K562 (cell line): Measurements from ENCODE around the gene ARID3A. TPM values are rescaled to one million over a fixed set of nuclear protein-coding genes. Genes with fewer than 3 reads are reported as not detected.
A peak's percentile ranks its signal among the peaks of the same experiment; 100 is the strongest.

Experiments used
- ARID1B ChIP-seq: fragments of 450-650 bp; IDR thresholded peaks from 2 replicates; pipeline ENCODE4 v1.6.1; 2016; ENCODE audit warnings: antibody characterized with exemption, mild to moderate bottlenecking, inconsistent platforms
- CHD4 ChIP-seq: fragments of 200-600 bp; sonication (generic); IDR thresholded peaks from 3 replicates; pipeline ENCODE4 v1.6.1; 2012; ENCODE audit warnings: low read depth, mild to moderate bottlenecking, mixed read lengths, low read length, inconsistent platforms; ENCODE audit not compliant: insufficient read depth, insufficient replicate concordance, poor library complexity, severe bottlenecking
- ELF2 ChIP-seq: fragments of 250-450 bp; sonication (Bioruptor Pico); IDR thresholded peaks from 2 replicates; pipeline ENCODE4 v1.5.0; 2021; ENCODE audit warnings: mild to moderate bottlenecking
- GTF2F1 ChIP-seq: IDR thresholded peaks from 2 replicates; pipeline ENCODE4 v1.6.1; 2011; ENCODE audit warnings: low read depth, low read length, improper control_type of control experiment
- MTA3 ChIP-seq: fragments of 450-650 bp; formaldehyde crosslinking; IDR thresholded peaks from 2 replicates; pipeline ENCODE4 v1.6.1; 2017; ENCODE audit warnings: mild to moderate bottlenecking, borderline replicate concordance
- NRF1 ChIP-seq, 2 experiments: fragments of 450-650 bp; IDR thresholded peaks in 1 of 2; conservative IDR thresholded peaks in 1 of 2; 2 replicates each; pipeline ENCODE4 v1.6.1; 2014; ENCODE audit warnings: mild to moderate bottlenecking in 2 of 2
- RBFOX2 ChIP-seq: fragments of 200-400 bp; formaldehyde crosslinking; IDR thresholded peaks from 2 replicates; pipeline ENCODE4 v1.6.1; 2017; ENCODE audit warnings: low read depth, mild to moderate bottlenecking, low read length, moderate library complexity
- RBM17 ChIP-seq: fragments of 200-400 bp; formaldehyde crosslinking; IDR thresholded peaks from 2 replicates; pipeline ENCODE4 v1.6.1; 2017; ENCODE audit warnings: low read depth, mild to moderate bottlenecking, low read length, borderline replicate concordance
- SNAPC5 ChIP-seq: fragments of 250-450 bp; sonication (Bioruptor Pico); IDR thresholded peaks from 2 replicates; pipeline ENCODE4 v1.8.0; 2021; ENCODE audit warnings: moderate library complexity, mild to moderate bottlenecking, inconsistent platforms
- SP2 ChIP-seq: IDR thresholded peaks from 2 replicates; pipeline ENCODE4 v1.6.1; 2011; ENCODE audit warnings: mild to moderate bottlenecking, low read depth, low read length, moderate library complexity; ENCODE audit not compliant: poor library complexity, severe bottlenecking; ENCODE audit errors: extremely low read depth
- ZNF23 ChIP-seq: fragments of 250-450 bp; sonication (Bioruptor Pico); IDR thresholded peaks from 2 replicates; pipeline ENCODE4 v1.4.0; 2020; ENCODE audit warnings: mild to moderate bottlenecking
- ZNF239 ChIP-seq: fragments of 250-450 bp; sonication (Bioruptor Pico); IDR thresholded peaks from 2 replicates; pipeline ENCODE4 v1.4.0; 2020; ENCODE audit warnings: mild to moderate bottlenecking
- polyA plus RNA-seq, 8 experiments: library from polyadenylated mRNA; depleted of rRNA in 4 of 8; stranded (reverse) in 5 of 8; unstranded in 3 of 8; fragments of >200 nt; fragmentation: Nextera tagmentation in 2 of 8; fragmentation: Illumina TruSeq in 1 of 8; extraction: Ambion mirVana in 2 of 8; extraction: Trizol in 1 of 8; gene quantifications; 2 replicates each; pipeline versions ENCODE4 v1.2.1 to v1.2.3, GENCODE V29; 2011 to 2014; ENCODE audit warnings: inconsistent platforms in 1 of 8, missing spikeins in 1 of 8
- total RNA-seq, 7 experiments: library from RNA; depleted of rRNA in 6 of 7; stranded (reverse); fragments of >200 nt in 6 of 7; fragmentation: Illumina TruSeq in 2 of 7; extraction: Trizol in 2 of 7; gene quantifications; 2 replicates each; pipeline versions ENCODE4 v1.2.1 to v1.2.3, GENCODE V29; 2011 to 2021; ENCODE audit warnings: low replicate concordance in 1 of 7
- TF ChIP-seq, protein P1 (sequence below): fragments of 450-650 bp; IDR thresholded peaks from 2 replicates; pipeline ENCODE4 v1.6.1; 2016; ENCODE audit warnings: mild to moderate bottlenecking, moderate library complexity
- TF ChIP-seq, protein P2 (sequence below): IDR thresholded peaks from 2 replicates; pipeline ENCODE4 v1.6.1; 2011; ENCODE audit not compliant: insufficient read length; ENCODE audit errors: extremely low read depth
- TF ChIP-seq, protein P3 (sequence below): fragments of 250-450 bp; sonication (Bioruptor Pico); IDR thresholded peaks from 2 replicates; pipeline ENCODE4 v1.5.0; 2020; ENCODE audit warnings: mild to moderate bottlenecking

ARID3A gene
- total and polyA plus RNA-seq, 9 of the 15 experiments (the other 6 are each of a cell fraction or from before 2014, with no cell fraction given): 1.4 to 118 (median 31.2) TPM

DNA sequence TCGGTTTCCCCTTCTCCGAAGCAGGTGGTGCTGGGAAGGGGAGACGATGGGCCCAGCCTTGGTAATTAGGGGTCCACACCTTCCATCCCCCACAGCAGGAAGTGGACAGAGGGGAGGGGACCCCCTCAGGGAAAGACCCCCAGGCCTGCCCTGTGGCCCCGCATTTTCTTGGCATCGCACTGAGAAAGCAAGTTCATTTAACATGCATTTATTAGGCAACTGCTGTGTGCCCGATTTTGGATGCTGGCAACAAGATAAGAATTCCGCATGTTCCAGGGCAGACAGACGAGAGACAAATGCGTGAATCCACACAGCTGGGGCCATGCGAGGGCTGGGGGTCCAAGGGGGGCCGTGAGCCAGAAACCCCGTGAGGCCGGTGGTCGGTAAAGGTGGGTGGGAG lies 28.4 kb downstream of the ARID3A start (continued):
- TF ChIP-seq, protein P1, sequence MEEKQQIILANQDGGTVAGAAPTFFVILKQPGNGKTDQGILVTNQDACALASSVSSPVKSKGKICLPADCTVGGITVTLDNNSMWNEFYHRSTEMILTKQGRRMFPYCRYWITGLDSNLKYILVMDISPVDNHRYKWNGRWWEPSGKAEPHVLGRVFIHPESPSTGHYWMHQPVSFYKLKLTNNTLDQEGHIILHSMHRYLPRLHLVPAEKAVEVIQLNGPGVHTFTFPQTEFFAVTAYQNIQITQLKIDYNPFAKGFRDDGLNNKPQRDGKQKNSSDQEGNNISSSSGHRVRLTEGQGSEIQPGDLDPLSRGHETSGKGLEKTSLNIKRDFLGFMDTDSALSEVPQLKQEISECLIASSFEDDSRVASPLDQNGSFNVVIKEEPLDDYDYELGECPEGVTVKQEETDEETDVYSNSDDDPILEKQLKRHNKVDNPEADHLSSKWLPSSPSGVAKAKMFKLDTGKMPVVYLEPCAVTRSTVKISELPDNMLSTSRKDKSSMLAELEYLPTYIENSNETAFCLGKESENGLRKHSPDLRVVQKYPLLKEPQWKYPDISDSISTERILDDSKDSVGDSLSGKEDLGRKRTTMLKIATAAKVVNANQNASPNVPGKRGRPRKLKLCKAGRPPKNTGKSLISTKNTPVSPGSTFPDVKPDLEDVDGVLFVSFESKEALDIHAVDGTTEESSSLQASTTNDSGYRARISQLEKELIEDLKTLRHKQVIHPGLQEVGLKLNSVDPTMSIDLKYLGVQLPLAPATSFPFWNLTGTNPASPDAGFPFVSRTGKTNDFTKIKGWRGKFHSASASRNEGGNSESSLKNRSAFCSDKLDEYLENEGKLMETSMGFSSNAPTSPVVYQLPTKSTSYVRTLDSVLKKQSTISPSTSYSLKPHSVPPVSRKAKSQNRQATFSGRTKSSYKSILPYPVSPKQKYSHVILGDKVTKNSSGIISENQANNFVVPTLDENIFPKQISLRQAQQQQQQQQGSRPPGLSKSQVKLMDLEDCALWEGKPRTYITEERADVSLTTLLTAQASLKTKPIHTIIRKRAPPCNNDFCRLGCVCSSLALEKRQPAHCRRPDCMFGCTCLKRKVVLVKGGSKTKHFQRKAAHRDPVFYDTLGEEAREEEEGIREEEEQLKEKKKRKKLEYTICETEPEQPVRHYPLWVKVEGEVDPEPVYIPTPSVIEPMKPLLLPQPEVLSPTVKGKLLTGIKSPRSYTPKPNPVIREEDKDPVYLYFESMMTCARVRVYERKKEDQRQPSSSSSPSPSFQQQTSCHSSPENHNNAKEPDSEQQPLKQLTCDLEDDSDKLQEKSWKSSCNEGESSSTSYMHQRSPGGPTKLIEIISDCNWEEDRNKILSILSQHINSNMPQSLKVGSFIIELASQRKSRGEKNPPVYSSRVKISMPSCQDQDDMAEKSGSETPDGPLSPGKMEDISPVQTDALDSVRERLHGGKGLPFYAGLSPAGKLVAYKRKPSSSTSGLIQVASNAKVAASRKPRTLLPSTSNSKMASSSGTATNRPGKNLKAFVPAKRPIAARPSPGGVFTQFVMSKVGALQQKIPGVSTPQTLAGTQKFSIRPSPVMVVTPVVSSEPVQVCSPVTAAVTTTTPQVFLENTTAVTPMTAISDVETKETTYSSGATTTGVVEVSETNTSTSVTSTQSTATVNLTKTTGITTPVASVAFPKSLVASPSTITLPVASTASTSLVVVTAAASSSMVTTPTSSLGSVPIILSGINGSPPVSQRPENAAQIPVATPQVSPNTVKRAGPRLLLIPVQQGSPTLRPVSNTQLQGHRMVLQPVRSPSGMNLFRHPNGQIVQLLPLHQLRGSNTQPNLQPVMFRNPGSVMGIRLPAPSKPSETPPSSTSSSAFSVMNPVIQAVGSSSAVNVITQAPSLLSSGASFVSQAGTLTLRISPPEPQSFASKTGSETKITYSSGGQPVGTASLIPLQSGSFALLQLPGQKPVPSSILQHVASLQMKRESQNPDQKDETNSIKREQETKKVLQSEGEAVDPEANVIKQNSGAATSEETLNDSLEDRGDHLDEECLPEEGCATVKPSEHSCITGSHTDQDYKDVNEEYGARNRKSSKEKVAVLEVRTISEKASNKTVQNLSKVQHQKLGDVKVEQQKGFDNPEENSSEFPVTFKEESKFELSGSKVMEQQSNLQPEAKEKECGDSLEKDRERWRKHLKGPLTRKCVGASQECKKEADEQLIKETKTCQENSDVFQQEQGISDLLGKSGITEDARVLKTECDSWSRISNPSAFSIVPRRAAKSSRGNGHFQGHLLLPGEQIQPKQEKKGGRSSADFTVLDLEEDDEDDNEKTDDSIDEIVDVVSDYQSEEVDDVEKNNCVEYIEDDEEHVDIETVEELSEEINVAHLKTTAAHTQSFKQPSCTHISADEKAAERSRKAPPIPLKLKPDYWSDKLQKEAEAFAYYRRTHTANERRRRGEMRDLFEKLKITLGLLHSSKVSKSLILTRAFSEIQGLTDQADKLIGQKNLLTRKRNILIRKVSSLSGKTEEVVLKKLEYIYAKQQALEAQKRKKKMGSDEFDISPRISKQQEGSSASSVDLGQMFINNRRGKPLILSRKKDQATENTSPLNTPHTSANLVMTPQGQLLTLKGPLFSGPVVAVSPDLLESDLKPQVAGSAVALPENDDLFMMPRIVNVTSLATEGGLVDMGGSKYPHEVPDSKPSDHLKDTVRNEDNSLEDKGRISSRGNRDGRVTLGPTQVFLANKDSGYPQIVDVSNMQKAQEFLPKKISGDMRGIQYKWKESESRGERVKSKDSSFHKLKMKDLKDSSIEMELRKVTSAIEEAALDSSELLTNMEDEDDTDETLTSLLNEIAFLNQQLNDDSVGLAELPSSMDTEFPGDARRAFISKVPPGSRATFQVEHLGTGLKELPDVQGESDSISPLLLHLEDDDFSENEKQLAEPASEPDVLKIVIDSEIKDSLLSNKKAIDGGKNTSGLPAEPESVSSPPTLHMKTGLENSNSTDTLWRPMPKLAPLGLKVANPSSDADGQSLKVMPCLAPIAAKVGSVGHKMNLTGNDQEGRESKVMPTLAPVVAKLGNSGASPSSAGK: peak; percentile 75; the same call in 1 of the 2 replicates
- no peak for TF ChIP-seq NRF1 (conservative IDR thresholded peaks at IDR 0.05 in 1 of 2, IDR thresholded peaks at IDR 0.05 in 1 of 2)
- TF ChIP-seq ZNF239 (CRISPR knock-in tag): no peak
- TF ChIP-seq ELF2 (CRISPR knock-in tag): no peak
- TF ChIP-seq ARID1B: no peak
- TF ChIP-seq RBFOX2: peak; percentile 29; the same call in 1 of the 2 replicates
- TF ChIP-seq, protein P2, sequence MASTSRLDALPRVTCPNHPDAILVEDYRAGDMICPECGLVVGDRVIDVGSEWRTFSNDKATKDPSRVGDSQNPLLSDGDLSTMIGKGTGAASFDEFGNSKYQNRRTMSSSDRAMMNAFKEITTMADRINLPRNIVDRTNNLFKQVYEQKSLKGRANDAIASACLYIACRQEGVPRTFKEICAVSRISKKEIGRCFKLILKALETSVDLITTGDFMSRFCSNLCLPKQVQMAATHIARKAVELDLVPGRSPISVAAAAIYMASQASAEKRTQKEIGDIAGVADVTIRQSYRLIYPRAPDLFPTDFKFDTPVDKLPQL: no peak
- no peak for TF ChIP-seq SP2
- TF ChIP-seq MTA3: peak; percentile 4; the same call in 1 of the 2 replicates
- TF ChIP-seq, protein P3, sequence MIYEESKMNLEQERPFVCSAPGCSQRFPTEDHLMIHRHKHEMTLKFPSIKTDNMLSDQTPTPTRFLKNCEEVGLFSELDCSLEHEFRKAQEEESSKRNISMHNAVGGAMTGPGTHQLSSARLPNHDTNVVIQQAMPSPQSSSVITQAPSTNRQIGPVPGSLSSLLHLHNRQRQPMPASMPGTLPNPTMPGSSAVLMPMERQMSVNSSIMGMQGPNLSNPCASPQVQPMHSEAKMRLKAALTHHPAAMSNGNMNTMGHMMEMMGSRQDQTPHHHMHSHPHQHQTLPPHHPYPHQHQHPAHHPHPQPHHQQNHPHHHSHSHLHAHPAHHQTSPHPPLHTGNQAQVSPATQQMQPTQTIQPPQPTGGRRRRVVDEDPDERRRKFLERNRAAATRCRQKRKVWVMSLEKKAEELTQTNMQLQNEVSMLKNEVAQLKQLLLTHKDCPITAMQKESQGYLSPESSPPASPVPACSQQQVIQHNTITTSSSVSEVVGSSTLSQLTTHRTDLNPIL (CRISPR knock-in tag): no peak
- no peak for TF ChIP-seq ZNF23 (CRISPR knock-in tag)
- TF ChIP-seq CHD4: no peak
- TF ChIP-seq GTF2F1: no peak
- TF ChIP-seq RBM17: no peak
- no peak for TF ChIP-seq SNAPC5 (CRISPR knock-in tag)
